K562 (cell line): Measurements from ENCODE around the gene DNM1. TPM values are rescaled to one million over a fixed set of nuclear protein-coding genes. Genes with fewer than 3 reads are reported as not detected.

ENCODE experiments used
- HBP1 ChIP-seq: fragments of 450-650 bp; formaldehyde crosslinking; IDR thresholded peaks from 2 replicates; pipeline ENCODE4 v1.4.0; 2022; ENCODE audit warnings: missing genetic modification characterization
- HDAC2 ChIP-seq: fragments of 450-650 bp; IDR thresholded peaks from 2 replicates; pipeline ENCODE4 v1.6.1; 2016; ENCODE audit warnings: mild to moderate bottlenecking
- HNRNPLL ChIP-seq: fragments of 200-400 bp; formaldehyde crosslinking; IDR thresholded peaks from 2 replicates; pipeline ENCODE4 v1.6.1; 2017; ENCODE audit warnings: low read length, low read depth, mild to moderate bottlenecking; ENCODE audit not compliant: poor library complexity, severe bottlenecking
- JUN ChIP-seq, 2 experiments: sonication (generic) in 1 of 2; formaldehyde crosslinking in 1 of 2; IDR thresholded peaks; 2 replicates each; pipeline versions ENCODE4 v1.6.1 to v1.8.0; 2012 to 2022; ENCODE audit warnings: borderline replicate concordance in 2 of 2, mild to moderate bottlenecking in 2 of 2, improper control_type of control experiment in 1 of 2, low read depth in 1 of 2, low read length in 1 of 2, missing genetic modification reagents in 1 of 2
- MTF1 ChIP-seq: fragments of 250-450 bp; sonication (Bioruptor Pico); IDR thresholded peaks from 2 replicates; pipeline ENCODE4 v1.9.0; 2021; ENCODE audit warnings: moderate library complexity, mild to moderate bottlenecking, inconsistent platforms, borderline replicate concordance
- RCOR1 ChIP-seq, 2 experiments: IDR thresholded peaks; 2 replicates each; pipeline ENCODE4 v1.6.1; 2012; ENCODE audit warnings: low read depth in 2 of 2, low read length in 2 of 2, borderline replicate concordance in 1 of 2, improper control_type of control experiment in 1 of 2
- TEAD1 ChIP-seq, 2 experiments: fragments of 450-650 bp in 1 of 2; sonication (generic) in 1 of 2; formaldehyde crosslinking; IDR thresholded peaks; 2 replicates each; pipeline versions ENCODE4 v1.4.0 to v1.8.0; 2020 to 2022; ENCODE audit warnings: mild to moderate bottlenecking in 2 of 2, missing genetic modification reagents in 1 of 2
- ZBTB7A ChIP-seq: IDR thresholded peaks from 2 replicates; pipeline ENCODE4 v1.6.1; 2011; ENCODE audit warnings: low read depth, mild to moderate bottlenecking, low read length, moderate library complexity, borderline replicate concordance; ENCODE audit not compliant: control insufficient read depth
- ZNF133 ChIP-seq: fragments of 250-450 bp; sonication (Bioruptor Pico); IDR thresholded peaks from 2 replicates; pipeline ENCODE4 v1.4.0; 2020; ENCODE audit warnings: mild to moderate bottlenecking
- ZNF146 ChIP-seq: IDR thresholded peaks from one replicate; pipeline ENCODE4 v1.6.1; 2018; ENCODE audit warnings: missing compliant biosample characterization; ENCODE audit not compliant: unreplicated experiment
- polyA plus RNA-seq, 8 experiments: library from polyadenylated mRNA; depleted of rRNA in 4 of 8; stranded (reverse) in 5 of 8; unstranded in 3 of 8; fragments of >200 nt; fragmentation: Nextera tagmentation in 2 of 8; fragmentation: Illumina TruSeq in 1 of 8; extraction: Ambion mirVana in 2 of 8; extraction: Trizol in 1 of 8; gene quantifications; 2 replicates each; pipeline versions ENCODE4 v1.2.1 to v1.2.3, GENCODE V29; 2011 to 2014; ENCODE audit warnings: inconsistent platforms in 1 of 8, missing spikeins in 1 of 8
- total RNA-seq, 7 experiments: library from RNA; depleted of rRNA in 6 of 7; stranded (reverse); fragments of >200 nt in 6 of 7; fragmentation: Illumina TruSeq in 2 of 7; extraction: Trizol in 2 of 7; gene quantifications; 2 replicates each; pipeline versions ENCODE4 v1.2.1 to v1.2.3, GENCODE V29; 2011 to 2021; ENCODE audit warnings: low replicate concordance in 1 of 7
- TF ChIP-seq, protein P1 (sequence below), 2 experiments: fragments of 200-800 bp in 1 of 2; sonication (Bioruptor generic) in 1 of 2; sonication (generic) in 1 of 2; formaldehyde crosslinking in 1 of 2; IDR thresholded peaks in 1 of 2; conservative IDR thresholded peaks in 1 of 2; 2 replicates each; pipeline versions ENCODE4 v1.5.0 to v1.6.1; 2016 to 2020; ENCODE audit warnings: missing compliant biosample characterization in 1 of 2, missing genetic modification characterization in 1 of 2, missing genetic modification reagents in 1 of 2

The DNM1 gene
- total and polyA plus RNA-seq, 9 of the 15 experiments (the other 6 are each of a cell fraction or from before 2014, with no cell fraction given): 0.39 to 23.1 (median 9.1) TPM

DNA sequence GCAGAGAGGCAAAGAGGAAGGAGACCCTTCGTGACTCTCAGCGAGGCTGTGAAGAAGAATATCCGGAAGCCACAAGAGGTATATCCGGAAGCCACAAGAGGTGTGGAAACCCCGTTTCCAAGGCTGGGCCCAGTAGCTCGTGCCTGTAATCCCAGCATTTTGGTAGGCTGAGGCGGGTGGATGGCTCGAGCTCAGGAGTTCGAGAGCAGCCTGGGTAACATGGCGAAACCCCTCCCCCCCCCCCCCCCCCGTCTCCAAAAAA lies 43.7 kb upstream of the DNM1 start (continued):
- 0 out of 2 replicates have a peak, but pooled peaks have one; percentile 10 for TF ChIP-seq HBP1 (CRISPR knock-in tag)
- no peak for TF ChIP-seq ZNF133
- peak; percentile 7; the same call in 1 of the 2 replicates for TF ChIP-seq MTF1
- no peak for TF ChIP-seq ZNF146 (CRISPR knock-in tag)
- no peak for TF ChIP-seq HDAC2
- no peak for TF ChIP-seq ZBTB7A
- TF ChIP-seq TEAD1 (CRISPR knock-in tag; IDR thresholded peaks at IDR 0.05): no peak
- TF ChIP-seq RCOR1 (IDR thresholded peaks at IDR 0.05; ENCODE audit: borderline replicate concordance in 1 of 2, low read depth in 2 of 2, low read length in 2 of 2): no peak
- TF ChIP-seq JUN (IDR thresholded peaks at IDR 0.05; ENCODE audit: borderline replicate concordance, low read depth, low read length): no peak
- TF ChIP-seq JUN (CRISPR knock-in tag; IDR thresholded peaks at IDR 0.05; ENCODE audit: borderline replicate concordance): no peak
- no peak for TF ChIP-seq HNRNPLL
- TF ChIP-seq, protein P1, sequence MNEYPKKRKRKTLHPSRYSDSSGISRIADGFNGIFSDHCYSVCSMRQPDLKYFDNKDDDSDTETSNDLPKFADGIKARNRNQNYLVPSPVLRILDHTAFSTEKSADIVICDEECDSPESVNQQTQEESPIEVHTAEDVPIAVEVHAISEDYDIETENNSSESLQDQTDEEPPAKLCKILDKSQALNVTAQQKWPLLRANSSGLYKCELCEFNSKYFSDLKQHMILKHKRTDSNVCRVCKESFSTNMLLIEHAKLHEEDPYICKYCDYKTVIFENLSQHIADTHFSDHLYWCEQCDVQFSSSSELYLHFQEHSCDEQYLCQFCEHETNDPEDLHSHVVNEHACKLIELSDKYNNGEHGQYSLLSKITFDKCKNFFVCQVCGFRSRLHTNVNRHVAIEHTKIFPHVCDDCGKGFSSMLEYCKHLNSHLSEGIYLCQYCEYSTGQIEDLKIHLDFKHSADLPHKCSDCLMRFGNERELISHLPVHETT (CRISPR knock-in tag; conservative IDR thresholded peaks at IDR 0.05 in 1 of 2, IDR thresholded peaks at IDR 0.05 in 1 of 2): no peak
